Panc1 (cell line): ENCODE data around the gene XPA. TPM values are rescaled to one million over a fixed set of nuclear protein-coding genes. Genes with fewer than 3 reads are reported as not detected.

ENCODE experiments used
- ATAC-seq: fragments of 200-7000 bp; cut with Tn5 transposase; 2 replicates; pipeline ENCODE4 v1.9.1; 2020; ENCODE audit warnings: mild to moderate bottlenecking, moderate library complexity
- BruUV-seq: library from RNA; stranded (reverse); fragments of 400-500 nt; replicated peaks from 2 replicates; lab custom pipeline; 2021; lab: Mats Ljungman, UMichigan
- CTCF ChIA-PET: fragments of 300-600 bp; sonication (Branson Sonifier 250); formaldehyde crosslinking; loops from one replicate; lab custom pipeline; 2022; ENCODE audit warnings: antibody characterized with exemption; lab: Charles Lee
- POLR2A ChIA-PET: fragments of 300-600 bp; sonication (Branson Sonifier 250); formaldehyde crosslinking; loops from one replicate; lab custom pipeline; 2022; ENCODE audit warnings: antibody characterized with exemption; lab: Charles Lee
- DNase-seq: peaks from one replicate; pipeline ENCODE4 v3.0.0-alpha.2; 2010; ENCODE audit warnings: low read depth, low spot score
- H3K27ac ChIP-seq: 2 replicates; pipeline ENCODE4 v1.5.1; 2011; ENCODE audit warnings: mild to moderate bottlenecking, low read length, inconsistent platforms
- H3K27me3 ChIP-seq: fragments of 200-500 bp; sonication (Bioruptor generic); 2 replicates; pipeline ENCODE4 v1.6.0; 2014; ENCODE audit warnings: low read length, inconsistent platforms; ENCODE audit not compliant: control insufficient read depth, insufficient read depth
- H3K36me3 ChIP-seq: fragments of 200-500 bp; sonication (Bioruptor generic); 2 replicates; pipeline ENCODE4 v1.5.1; 2014; ENCODE audit warnings: inconsistent platforms, mild to moderate bottlenecking, low read length, moderate library complexity; ENCODE audit not compliant: control insufficient read depth, insufficient read depth
- H3K4me1 ChIP-seq: 2 replicates; pipeline ENCODE4 v1.5.1; 2011; ENCODE audit warnings: inconsistent platforms, mild to moderate bottlenecking, low read length, moderate library complexity; ENCODE audit not compliant: control insufficient read depth, insufficient read depth
- H3K4me3 ChIP-seq, 2 experiments: 2 replicates each; pipeline ENCODE4 v1.5.1; 2011 to 2012; ENCODE audit warnings: low read depth in 2 of 2, low read length in 2 of 2, mild to moderate bottlenecking in 2 of 2, inconsistent platforms in 1 of 2, moderate library complexity in 1 of 2
- H3K9me3 ChIP-seq: fragments of 200-500 bp; sonication (Bioruptor generic); 2 replicates; pipeline ENCODE4 v1.5.1; 2014; ENCODE audit warnings: low read depth, mild to moderate bottlenecking, inconsistent platforms, low read length, moderate library complexity; ENCODE audit not compliant: control insufficient read depth, insufficient read depth
- CTCF ChIP-seq: fragments of 450-650 bp; IDR thresholded peaks from 2 replicates; pipeline ENCODE4 v1.5.1; 2017; ENCODE audit warnings: mild to moderate bottlenecking
- POLR2AphosphoS5 ChIP-seq: IDR thresholded peaks from 2 replicates; pipeline ENCODE4 v1.6.1; 2012; ENCODE audit warnings: mild to moderate bottlenecking, low read depth, low read length, moderate library complexity
- SIN3A ChIP-seq: IDR thresholded peaks from 2 replicates; pipeline ENCODE4 v1.6.1; 2012; ENCODE audit warnings: low read depth, mild to moderate bottlenecking, low read length, moderate library complexity, borderline replicate concordance; ENCODE audit not compliant: insufficient read depth
- TCF7L2 ChIP-seq: IDR thresholded peaks from 2 replicates; pipeline ENCODE4 v1.6.1; 2011; ENCODE audit warnings: mild to moderate bottlenecking, low read depth, low read length, inconsistent platforms
- in situ Hi-C: cut with HindIII; loops from 2 replicates; pipeline ENCODE4 v1.10.0; 2016; ENCODE audit warnings: low sequenced_read_pairs, low pct_unique_long_range_greater_than_20kb
- intact Hi-C: fragments of 100-400 bp; cut with micrococcal nuclease; formaldehyde crosslinking; loops from one replicate; pipeline ENCODE4 v1.10.0; 2022; ENCODE audit not compliant: unreplicated experiment
- total RNA-seq: library from RNA; stranded (reverse); gene quantifications from one replicate; pipeline ENCODE4 v1.2.1, GENCODE V29; 2021; ENCODE audit not compliant: unreplicated experiment
- TF ChIP-seq, protein P1 (sequence below), 2 experiments: IDR thresholded peaks; 2 replicates each; pipeline ENCODE4 v1.6.1; 2011 to 2012; ENCODE audit warnings: low read depth in 2 of 2, control low read depth in 1 of 2, low read length in 1 of 2, mild to moderate bottlenecking in 1 of 2, moderate library complexity in 1 of 2; ENCODE audit not compliant: insufficient read depth in 1 of 2

XPA gene
- total RNA-seq, 1 experiment from 2014 or later = 7.1 TPM

GRCh38 chr9:97711223-97711626 lies 14.1 kb upstream of the XPA start:
- no peaks in the 10 kb centered on the region for H3K27me3 ChIP-seq
- ATAC-seq = no peak
- BruUV-seq = no TSS peak
- in situ Hi-C loops (no loop called here), intact Hi-C loops (no loop called here)
- DNase-seq = no peak
- no peak overlapping the region for H3K4me3 ChIP-seq
- TF ChIP-seq, protein P1, sequence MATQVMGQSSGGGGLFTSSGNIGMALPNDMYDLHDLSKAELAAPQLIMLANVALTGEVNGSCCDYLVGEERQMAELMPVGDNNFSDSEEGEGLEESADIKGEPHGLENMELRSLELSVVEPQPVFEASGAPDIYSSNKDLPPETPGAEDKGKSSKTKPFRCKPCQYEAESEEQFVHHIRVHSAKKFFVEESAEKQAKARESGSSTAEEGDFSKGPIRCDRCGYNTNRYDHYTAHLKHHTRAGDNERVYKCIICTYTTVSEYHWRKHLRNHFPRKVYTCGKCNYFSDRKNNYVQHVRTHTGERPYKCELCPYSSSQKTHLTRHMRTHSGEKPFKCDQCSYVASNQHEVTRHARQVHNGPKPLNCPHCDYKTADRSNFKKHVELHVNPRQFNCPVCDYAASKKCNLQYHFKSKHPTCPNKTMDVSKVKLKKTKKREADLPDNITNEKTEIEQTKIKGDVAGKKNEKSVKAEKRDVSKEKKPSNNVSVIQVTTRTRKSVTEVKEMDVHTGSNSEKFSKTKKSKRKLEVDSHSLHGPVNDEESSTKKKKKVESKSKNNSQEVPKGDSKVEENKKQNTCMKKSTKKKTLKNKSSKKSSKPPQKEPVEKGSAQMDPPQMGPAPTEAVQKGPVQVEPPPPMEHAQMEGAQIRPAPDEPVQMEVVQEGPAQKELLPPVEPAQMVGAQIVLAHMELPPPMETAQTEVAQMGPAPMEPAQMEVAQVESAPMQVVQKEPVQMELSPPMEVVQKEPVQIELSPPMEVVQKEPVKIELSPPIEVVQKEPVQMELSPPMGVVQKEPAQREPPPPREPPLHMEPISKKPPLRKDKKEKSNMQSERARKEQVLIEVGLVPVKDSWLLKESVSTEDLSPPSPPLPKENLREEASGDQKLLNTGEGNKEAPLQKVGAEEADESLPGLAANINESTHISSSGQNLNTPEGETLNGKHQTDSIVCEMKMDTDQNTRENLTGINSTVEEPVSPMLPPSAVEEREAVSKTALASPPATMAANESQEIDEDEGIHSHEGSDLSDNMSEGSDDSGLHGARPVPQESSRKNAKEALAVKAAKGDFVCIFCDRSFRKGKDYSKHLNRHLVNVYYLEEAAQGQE (IDR thresholded peaks at IDR 0.05; ENCODE audit: insufficient read depth in 1 of 2, low read depth in 2 of 2, low read length in 1 of 2) = no peak
- no peaks in the 10 kb centered on the region for H3K36me3 ChIP-seq
- POLR2A ChIA-PET = no interaction called here
- H3K27ac ChIP-seq = no peak overlapping the region
- H3K4me1 ChIP-seq = no peaks in the 10 kb centered on the region
- no peaks in the 10 kb centered on the region for H3K9me3 ChIP-seq
- CTCF ChIA-PET = no interaction called here

DNA sequence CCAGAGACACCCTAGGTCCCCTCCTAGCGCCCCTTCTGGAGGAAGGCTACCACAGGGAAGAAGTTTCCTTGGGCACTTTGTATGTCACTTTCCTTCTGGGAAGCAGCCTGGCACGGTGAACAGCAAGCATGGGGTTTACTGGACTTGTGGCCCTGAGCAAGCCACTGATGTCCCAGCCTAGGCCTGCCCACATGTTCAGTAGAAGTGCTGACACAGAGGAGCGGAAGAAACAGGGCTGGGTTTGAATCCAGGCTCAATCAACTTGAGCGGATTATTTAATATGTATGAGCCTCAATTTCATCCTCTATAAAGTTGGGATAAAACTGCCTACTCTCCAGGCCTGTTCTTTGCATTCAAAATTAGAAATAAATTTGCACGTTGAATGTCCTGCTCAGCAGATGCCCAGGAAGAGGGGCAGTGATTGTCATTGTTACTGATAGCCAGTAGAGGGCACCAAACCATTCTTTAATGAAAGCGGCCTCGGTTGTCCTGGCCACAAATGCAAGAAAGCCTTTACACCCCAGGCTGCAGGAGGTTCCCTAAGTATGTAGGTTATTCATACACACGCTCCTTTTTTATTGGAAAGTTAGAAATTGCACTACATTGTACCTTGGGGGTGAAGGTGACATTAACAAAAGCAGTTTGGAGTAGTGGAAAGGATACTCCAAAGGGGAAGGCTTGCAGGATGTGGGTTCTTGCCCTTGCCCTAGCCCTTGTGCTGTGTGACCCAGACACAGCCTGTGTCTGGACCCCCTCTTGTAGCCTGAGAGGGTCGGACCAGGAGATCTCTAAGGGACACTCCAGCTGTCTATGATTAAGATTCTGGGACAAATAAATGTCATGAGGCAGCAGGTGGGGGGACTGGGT lies 13.4 kb upstream of the XPA start:
- DNase-seq (no peak), ATAC-seq (peak; percentile 94)
- TF ChIP-seq POLR2AphosphoS5 (no peak), CTCF (peak; percentile 79)
- Histone ChIP-seq H3K4me3 (no peak overlapping the region), H3K36me3 (no peaks in the 10 kb centered on the region), H3K4me1 (no peaks in the 10 kb centered on the region), H3K27me3 (no peaks in the 10 kb centered on the region), H3K27ac (no peak overlapping the region), H3K9me3 (no peaks in the 10 kb centered on the region)
- ChIA-PET POLR2A (no interaction called here), CTCF (no interaction called here)
- no TSS peak for BruUV-seq
- in situ Hi-C loops = no loop called here
- intact Hi-C loops = loop anchor here (1.0 kb wide), 1 partner anchor 191 kb away; no protein-coding TSS in a partner anchor

DNA sequence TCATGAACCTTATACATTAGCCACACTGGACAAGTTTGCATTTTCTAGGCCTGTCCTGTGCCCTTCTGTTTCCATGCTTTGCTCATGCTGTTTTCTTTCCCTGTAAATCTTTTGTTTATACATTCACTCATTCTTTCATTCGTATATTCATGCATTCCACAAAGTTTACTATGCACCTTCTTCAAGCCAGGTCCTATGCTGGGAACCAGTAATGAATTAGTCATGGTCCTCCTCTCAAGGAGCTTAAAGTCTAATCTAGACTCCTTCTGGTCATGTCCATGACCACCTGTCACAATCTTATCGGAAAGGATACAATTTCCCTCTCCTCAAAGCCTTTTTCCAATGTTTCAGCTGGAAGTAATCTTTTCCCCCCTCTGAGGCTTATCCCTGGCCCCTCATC lies 9.1 kb upstream of the XPA start:
- no peak overlapping the region for H3K27ac ChIP-seq
- in situ Hi-C loops = no loop called here
- BruUV-seq = no TSS peak
- no peaks in the 10 kb centered on the region for H3K36me3 ChIP-seq
- DNase-seq (no peak), ATAC-seq (no peak)
- no peaks in the 10 kb centered on the region for H3K4me1 ChIP-seq
- intact Hi-C loops = no loop called here
- CTCF ChIA-PET = no interaction called here
- H3K9me3 ChIP-seq = no peaks in the 10 kb centered on the region
- TF ChIP-seq CTCF (no peak), POLR2AphosphoS5 (no peak), TCF7L2 (no peak), SIN3A (no peak)
- TF ChIP-seq, protein P1 (IDR thresholded peaks at IDR 0.05; ENCODE audit: insufficient read depth in 1 of 2, low read depth in 2 of 2, low read length in 1 of 2) = no peak
- H3K4me3 ChIP-seq = no peak overlapping the region
- POLR2A ChIA-PET = no interaction called here
- no peaks in the 10 kb centered on the region for H3K27me3 ChIP-seq
